HepG2 (cell line): ENCODE results near the gene TRIM72. TPM values are rescaled to one million over a fixed set of nuclear protein-coding genes. Genes with fewer than 3 reads are reported as not detected.

Experiments
- ATF2 ChIP-seq: sonication (generic); formaldehyde crosslinking; IDR thresholded peaks from 2 replicates; pipeline ENCODE4 v1.4.0; 2020; ENCODE audit warnings: missing genetic modification reagents
- CBX2 ChIP-seq, 2 experiments: fragments of 200-600 bp in 1 of 2; sonication (generic); formaldehyde crosslinking in 1 of 2; IDR thresholded peaks; 2 replicates each; pipeline versions ENCODE4 v1.7.0 to v1.8.1; 2018 to 2022; ENCODE audit warnings: low read depth in 2 of 2, low read length in 1 of 2, mild to moderate bottlenecking in 1 of 2, missing genetic modification reagents in 1 of 2
- CENPX ChIP-seq: sonication (generic); formaldehyde crosslinking; IDR thresholded peaks from 2 replicates; pipeline ENCODE4 v1.9.0; 2021; ENCODE audit warnings: mild to moderate bottlenecking, missing genetic modification reagents, moderate library complexity
- DR1 ChIP-seq: sonication (generic); formaldehyde crosslinking; IDR thresholded peaks from 2 replicates; pipeline ENCODE4 v1.8.0; 2021; ENCODE audit warnings: mild to moderate bottlenecking, missing genetic modification reagents, inconsistent platforms
- EEA1 ChIP-seq: sonication (generic); formaldehyde crosslinking; IDR thresholded peaks from 2 replicates; pipeline ENCODE4 v1.5.1; 2020; ENCODE audit warnings: mild to moderate bottlenecking, missing genetic modification reagents, borderline replicate concordance
- MLLT10 ChIP-seq: sonication (generic); formaldehyde crosslinking; IDR thresholded peaks from 2 replicates; pipeline ENCODE4 v1.4.0; 2020; ENCODE audit warnings: missing genetic modification reagents
- NBN ChIP-seq: fragments of 450-650 bp; conservative IDR thresholded peaks from 2 replicates; pipeline ENCODE4 v1.6.1; 2017
- NCOA1 ChIP-seq: sonication (generic); formaldehyde crosslinking; IDR thresholded peaks from 2 replicates; pipeline ENCODE4 v1.9.0; 2021; ENCODE audit warnings: missing genetic modification reagents
- PTBP1 ChIP-seq: fragments of 200-400 bp; formaldehyde crosslinking; IDR thresholded peaks from 2 replicates; pipeline ENCODE4 v1.6.1; 2018; ENCODE audit warnings: low read length, low read depth; ENCODE audit not compliant: poor library complexity, severe bottlenecking
- RBFOX2 ChIP-seq: fragments of 200-400 bp; formaldehyde crosslinking; IDR thresholded peaks from 2 replicates; pipeline ENCODE4 v1.6.1; 2017; ENCODE audit warnings: low read depth, mild to moderate bottlenecking, low read length
- SETDB1 ChIP-seq: sonication (generic); formaldehyde crosslinking; IDR thresholded peaks from 2 replicates; pipeline ENCODE4 v1.5.1; 2020; ENCODE audit warnings: missing genetic modification reagents, mild to moderate bottlenecking, borderline replicate concordance
- SMC3 ChIP-seq: IDR thresholded peaks from 2 replicates; pipeline ENCODE4 v1.6.1; 2011; ENCODE audit warnings: low read length, improper control_type of control experiment
- U2AF2 ChIP-seq: fragments of 200-400 bp; formaldehyde crosslinking; IDR thresholded peaks from 2 replicates; pipeline ENCODE4 v1.6.1; 2017; ENCODE audit warnings: low read depth, mild to moderate bottlenecking, low read length
- ZBTB21 ChIP-seq: sonication (generic); formaldehyde crosslinking; IDR thresholded peaks from 2 replicates; pipeline ENCODE4 v1.4.0; 2020; ENCODE audit warnings: missing genetic modification reagents
- ZFP1 ChIP-seq: IDR thresholded peaks from 2 replicates; pipeline ENCODE4 v1.6.1; 2016
- ZFP41 ChIP-seq: sonication (generic); formaldehyde crosslinking; IDR thresholded peaks from 2 replicates; pipeline ENCODE4 v1.4.0; 2020; ENCODE audit warnings: mild to moderate bottlenecking, missing genetic modification reagents, borderline replicate concordance
- ZMYM3 ChIP-seq: sonication (generic); formaldehyde crosslinking; IDR thresholded peaks from 2 replicates; pipeline ENCODE4 v1.5.1; 2020; ENCODE audit warnings: mild to moderate bottlenecking, missing genetic modification reagents
- ZNF781 ChIP-seq: sonication (generic); formaldehyde crosslinking; IDR thresholded peaks from 2 replicates; pipeline ENCODE4 v1.5.1; 2020; ENCODE audit warnings: borderline replicate concordance, mild to moderate bottlenecking, missing genetic modification reagents; ENCODE audit errors: not compliant biosample characterization
- polyA plus RNA-seq, 8 experiments: library from polyadenylated mRNA; depleted of rRNA in 3 of 8; stranded (reverse) in 7 of 8; unstranded in 1 of 8; fragments of >200 nt; fragmentation: Illumina TruSeq in 4 of 8; extraction: Trizol in 4 of 8; gene quantifications; 2 replicates each; pipeline versions ENCODE4 v1.2.1 to v1.2.3, GENCODE V29; 2011 to 2016; ENCODE audit warnings: low read depth in 4 of 8, missing spikeins in 1 of 8, mixed read lengths in 1 of 8; ENCODE audit not compliant: insufficient read depth in 1 of 8
- total RNA-seq, 5 experiments: library from RNA; depleted of rRNA; stranded (reverse); fragments of >200 nt; fragmentation: Illumina TruSeq; extraction: Trizol; gene quantifications; 2 replicates each; pipeline ENCODE4 v1.2.3, GENCODE V29; 2016; ENCODE audit warnings: low read depth in 1 of 5
- TF ChIP-seq, protein P1 (sequence below): sonication (generic); formaldehyde crosslinking; IDR thresholded peaks from 2 replicates; pipeline ENCODE4 v1.8.0; 2022; ENCODE audit warnings: mild to moderate bottlenecking, missing genetic modification reagents
- TF ChIP-seq, protein P2 (sequence below): conservative IDR thresholded peaks from 2 replicates; pipeline ENCODE4 v1.6.1; 2018; ENCODE audit warnings: missing genetic modification reagents
- TF ChIP-seq, protein P3 (sequence below): sonication (generic); formaldehyde crosslinking; IDR thresholded peaks from 2 replicates; pipeline ENCODE4 v1.9.0; 2022; ENCODE audit warnings: missing genetic modification reagents, mild to moderate bottlenecking, borderline replicate concordance
- TF ChIP-seq, protein P4 (sequence below): sonication (generic); formaldehyde crosslinking; IDR thresholded peaks from 2 replicates; pipeline ENCODE4 v1.8.0; 2022; ENCODE audit warnings: missing genetic modification reagents, mild to moderate bottlenecking, inconsistent platforms, borderline replicate concordance

Gene TRIM72
- total and polyA plus RNA-seq, 2 of the 13 experiments (the other 11 are each of a cell fraction or from before 2014, with no cell fraction given), result not detected

DNA sequence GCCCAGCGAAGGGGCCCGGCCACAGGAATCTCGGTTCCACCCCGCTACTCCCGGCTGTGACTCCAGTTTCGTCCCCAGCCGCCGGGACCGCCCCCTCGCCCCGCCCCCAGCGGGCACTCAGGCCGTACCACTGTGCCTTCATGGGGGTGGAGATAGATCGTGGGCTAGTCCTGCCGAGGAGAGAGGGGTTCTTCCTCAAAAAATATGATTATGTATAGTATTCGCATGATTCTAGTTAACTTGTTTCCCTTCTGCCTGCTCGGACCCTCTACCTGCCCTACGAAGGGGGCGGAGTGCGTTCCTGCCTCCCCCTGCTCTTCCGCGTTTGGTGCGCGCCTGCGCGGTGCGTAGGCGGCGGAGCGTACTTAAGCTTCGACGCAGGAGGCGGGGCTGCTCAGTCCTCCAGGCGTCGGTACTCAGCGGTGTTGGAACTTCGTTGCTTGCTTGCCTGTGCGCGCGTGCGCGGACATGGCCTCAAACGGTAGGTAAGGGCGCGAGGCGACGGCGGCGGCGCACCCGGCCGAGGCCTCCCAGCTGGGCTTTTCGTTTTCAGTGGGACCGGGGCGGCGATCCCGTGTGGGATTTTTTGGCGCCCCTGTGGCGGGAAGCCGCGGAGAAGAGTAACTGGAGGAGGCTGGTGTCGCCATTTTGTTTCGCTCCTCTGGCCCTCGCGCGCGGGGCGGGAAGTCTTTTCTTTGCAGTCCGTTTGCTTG, 34.0 kb upstream of the TRIM72 start, which contains the start of gene FUS (continued):
- peak; percentile 95 for TF ChIP-seq ZFP41
- peak; percentile 99 for TF ChIP-seq NCOA1 (CRISPR knock-in tag)
- TF ChIP-seq RBFOX2, result peak; percentile 100
- no peak for TF ChIP-seq ZMYM3 (CRISPR knock-in tag)
- TF ChIP-seq, protein P1, sequence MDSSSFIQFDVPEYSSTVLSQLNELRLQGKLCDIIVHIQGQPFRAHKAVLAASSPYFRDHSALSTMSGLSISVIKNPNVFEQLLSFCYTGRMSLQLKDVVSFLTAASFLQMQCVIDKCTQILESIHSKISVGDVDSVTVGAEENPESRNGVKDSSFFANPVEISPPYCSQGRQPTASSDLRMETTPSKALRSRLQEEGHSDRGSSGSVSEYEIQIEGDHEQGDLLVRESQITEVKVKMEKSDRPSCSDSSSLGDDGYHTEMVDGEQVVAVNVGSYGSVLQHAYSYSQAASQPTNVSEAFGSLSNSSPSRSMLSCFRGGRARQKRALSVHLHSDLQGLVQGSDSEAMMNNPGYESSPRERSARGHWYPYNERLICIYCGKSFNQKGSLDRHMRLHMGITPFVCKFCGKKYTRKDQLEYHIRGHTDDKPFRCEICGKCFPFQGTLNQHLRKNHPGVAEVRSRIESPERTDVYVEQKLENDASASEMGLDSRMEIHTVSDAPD (CRISPR knock-in tag), result peak; percentile 16; the same call in 1 of the 2 replicates
- 0 out of 2 replicates have a peak, but pooled peaks have one; percentile 46 for TF ChIP-seq CBX2 (IDR thresholded peaks at IDR 0.05; ENCODE audit: low read depth, low read length)
- TF ChIP-seq CBX2 (CRISPR knock-in tag; IDR thresholded peaks at IDR 0.05; ENCODE audit: low read depth), result no peak
- TF ChIP-seq CENPX (CRISPR knock-in tag), result no peak
- peak; percentile 94 for TF ChIP-seq ZFP1 (CRISPR knock-in tag)
- peak; percentile 93; the same call in 1 of the 2 replicates for TF ChIP-seq MLLT10 (CRISPR knock-in tag)
- TF ChIP-seq, protein P2, sequence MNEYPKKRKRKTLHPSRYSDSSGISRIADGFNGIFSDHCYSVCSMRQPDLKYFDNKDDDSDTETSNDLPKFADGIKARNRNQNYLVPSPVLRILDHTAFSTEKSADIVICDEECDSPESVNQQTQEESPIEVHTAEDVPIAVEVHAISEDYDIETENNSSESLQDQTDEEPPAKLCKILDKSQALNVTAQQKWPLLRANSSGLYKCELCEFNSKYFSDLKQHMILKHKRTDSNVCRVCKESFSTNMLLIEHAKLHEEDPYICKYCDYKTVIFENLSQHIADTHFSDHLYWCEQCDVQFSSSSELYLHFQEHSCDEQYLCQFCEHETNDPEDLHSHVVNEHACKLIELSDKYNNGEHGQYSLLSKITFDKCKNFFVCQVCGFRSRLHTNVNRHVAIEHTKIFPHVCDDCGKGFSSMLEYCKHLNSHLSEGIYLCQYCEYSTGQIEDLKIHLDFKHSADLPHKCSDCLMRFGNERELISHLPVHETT (CRISPR knock-in tag), result 0 out of 2 replicates have a peak, but pooled peaks have one; percentile 29
- TF ChIP-seq NBN, result no peak
- TF ChIP-seq EEA1 (CRISPR knock-in tag), result no peak; the same call in 1 of the 2 replicates
- TF ChIP-seq DR1 (CRISPR knock-in tag), result peak; percentile 100
- TF ChIP-seq, protein P3, sequence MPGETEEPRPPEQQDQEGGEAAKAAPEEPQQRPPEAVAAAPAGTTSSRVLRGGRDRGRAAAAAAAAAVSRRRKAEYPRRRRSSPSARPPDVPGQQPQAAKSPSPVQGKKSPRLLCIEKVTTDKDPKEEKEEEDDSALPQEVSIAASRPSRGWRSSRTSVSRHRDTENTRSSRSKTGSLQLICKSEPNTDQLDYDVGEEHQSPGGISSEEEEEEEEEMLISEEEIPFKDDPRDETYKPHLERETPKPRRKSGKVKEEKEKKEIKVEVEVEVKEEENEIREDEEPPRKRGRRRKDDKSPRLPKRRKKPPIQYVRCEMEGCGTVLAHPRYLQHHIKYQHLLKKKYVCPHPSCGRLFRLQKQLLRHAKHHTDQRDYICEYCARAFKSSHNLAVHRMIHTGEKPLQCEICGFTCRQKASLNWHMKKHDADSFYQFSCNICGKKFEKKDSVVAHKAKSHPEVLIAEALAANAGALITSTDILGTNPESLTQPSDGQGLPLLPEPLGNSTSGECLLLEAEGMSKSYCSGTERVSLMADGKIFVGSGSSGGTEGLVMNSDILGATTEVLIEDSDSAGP (CRISPR knock-in tag), result peak; percentile 96
- no peak for TF ChIP-seq PTBP1
- peak; percentile 60 for TF ChIP-seq ZBTB21
- TF ChIP-seq, protein P4, sequence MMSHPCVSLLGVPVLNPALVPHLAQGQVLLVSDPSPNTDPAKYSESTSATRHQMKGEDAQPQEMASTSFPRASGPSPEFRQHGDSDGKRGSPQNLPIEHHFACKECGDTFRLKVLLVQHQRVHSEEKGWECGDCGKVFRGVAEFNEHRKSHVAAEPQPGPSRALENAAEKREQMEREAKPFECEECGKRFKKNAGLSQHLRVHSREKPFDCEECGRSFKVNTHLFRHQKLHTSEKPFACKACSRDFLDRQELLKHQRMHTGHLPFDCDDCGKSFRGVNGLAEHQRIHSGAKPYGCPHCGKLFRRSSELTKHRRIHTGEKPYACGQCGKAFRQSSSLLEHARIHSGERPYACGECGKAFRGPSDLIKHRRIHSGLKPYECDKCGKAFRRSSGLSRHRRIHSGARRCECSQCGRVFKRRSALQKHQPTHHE (CRISPR knock-in tag), result no peak; the same call in 1 of the 2 replicates
- TF ChIP-seq SMC3, result no peak
- no peak for TF ChIP-seq SETDB1 (CRISPR knock-in tag)
- peak; percentile 56; the same call in 1 of the 2 replicates for TF ChIP-seq ATF2 (CRISPR knock-in tag)
- no peak for TF ChIP-seq ZNF781 (CRISPR knock-in tag)
- 0 out of 2 replicates have a peak, but pooled peaks have one; percentile 72 for TF ChIP-seq U2AF2
